ENCODE results near the gene KLHDC1. TPM values are rescaled to one million over a fixed set of nuclear protein-coding genes. Genes with fewer than 3 reads are reported as not detected.
"Not testable (repeated sequence)": the region's sequence is repeated elsewhere in the genome, so short reads cannot be mapped to it uniquely, and the experiment has no call there.

The KLHDC1 gene
- total RNA-seq, 1 donor from 2014 or later: 4.7 TPM

DNA sequence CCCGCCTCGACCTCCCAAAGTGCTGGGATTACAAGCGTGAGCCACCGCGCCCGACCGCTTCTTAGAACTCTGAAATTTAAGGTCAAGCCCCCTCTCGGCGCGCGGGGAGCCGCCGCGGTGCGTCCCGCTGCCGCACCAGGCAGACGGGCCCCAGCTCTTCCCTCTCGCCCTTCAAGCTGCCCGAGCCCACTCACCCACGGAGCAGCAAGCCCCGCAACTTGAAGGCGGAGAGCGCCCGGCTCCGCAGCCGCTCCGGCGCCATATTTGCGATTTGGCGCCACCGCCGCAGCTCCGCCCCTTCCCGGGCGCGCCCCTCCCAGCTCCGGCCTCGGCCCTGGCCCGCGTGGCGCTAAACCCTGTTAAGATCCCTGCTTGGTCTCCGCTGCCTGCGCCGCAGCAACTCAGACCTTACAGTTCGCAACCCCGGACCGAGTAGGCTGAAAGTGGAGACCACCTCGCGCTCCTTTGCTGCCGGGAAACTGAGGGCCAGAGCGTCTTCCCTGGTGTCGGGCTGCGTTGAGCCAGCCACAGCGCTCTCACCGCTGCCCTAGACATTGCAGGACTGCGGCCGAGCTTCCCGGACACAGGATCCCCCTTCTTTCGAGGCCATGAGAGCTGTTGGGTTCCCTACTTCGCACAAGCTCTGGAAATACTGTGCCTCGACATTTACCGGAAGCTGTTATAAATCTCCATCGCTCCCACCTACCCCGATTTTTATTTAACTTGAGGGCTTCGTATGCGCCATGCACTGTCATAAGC, 4.8 kb upstream of the KLHDC1 start, which contains the start of gene POLE2:
TSS of gene POLE2 (minus strand) at position 273 of the 759 bp plus-strand sequence. CDS start at position 262, 11 bp downstream.
- H3K36me3 ChIP-seq: no peaks in the 10 kb centered on the region
- H3K4me1 ChIP-seq: peaks cover 22% of the 10 kb centered on the region
- H3K9me3 ChIP-seq: no peaks in the 10 kb centered on the region
- H3K27ac ChIP-seq: peak within 1 kb of the TSS; percentile 76
- TF ChIP-seq, protein P1, sequence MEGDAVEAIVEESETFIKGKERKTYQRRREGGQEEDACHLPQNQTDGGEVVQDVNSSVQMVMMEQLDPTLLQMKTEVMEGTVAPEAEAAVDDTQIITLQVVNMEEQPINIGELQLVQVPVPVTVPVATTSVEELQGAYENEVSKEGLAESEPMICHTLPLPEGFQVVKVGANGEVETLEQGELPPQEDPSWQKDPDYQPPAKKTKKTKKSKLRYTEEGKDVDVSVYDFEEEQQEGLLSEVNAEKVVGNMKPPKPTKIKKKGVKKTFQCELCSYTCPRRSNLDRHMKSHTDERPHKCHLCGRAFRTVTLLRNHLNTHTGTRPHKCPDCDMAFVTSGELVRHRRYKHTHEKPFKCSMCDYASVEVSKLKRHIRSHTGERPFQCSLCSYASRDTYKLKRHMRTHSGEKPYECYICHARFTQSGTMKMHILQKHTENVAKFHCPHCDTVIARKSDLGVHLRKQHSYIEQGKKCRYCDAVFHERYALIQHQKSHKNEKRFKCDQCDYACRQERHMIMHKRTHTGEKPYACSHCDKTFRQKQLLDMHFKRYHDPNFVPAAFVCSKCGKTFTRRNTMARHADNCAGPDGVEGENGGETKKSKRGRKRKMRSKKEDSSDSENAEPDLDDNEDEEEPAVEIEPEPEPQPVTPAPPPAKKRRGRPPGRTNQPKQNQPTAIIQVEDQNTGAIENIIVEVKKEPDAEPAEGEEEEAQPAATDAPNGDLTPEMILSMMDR (IDR thresholded peaks at IDR 0.05): no peak
- TF ChIP-seq POLR2AphosphoS5 (IDR thresholded peaks at IDR 0.05; ENCODE audit: insufficient read depth in 1 of 2, low read depth in 1 of 2): peak in 1 of 2 donors; percentile 60
- no peak for TF ChIP-seq POLR2A (IDR thresholded peaks at IDR 0.05)
- DNase-seq (ENCODE audit: extremely low spot score in 2 of 2): no peak
- intact Hi-C loops (cut with DNase I): no loop called here
- peak within 1 kb of the TSS; percentile 79 to 93 for H3K4me3 ChIP-seq
- H3K27me3 ChIP-seq: no peaks in the 10 kb centered on the region

DNA sequence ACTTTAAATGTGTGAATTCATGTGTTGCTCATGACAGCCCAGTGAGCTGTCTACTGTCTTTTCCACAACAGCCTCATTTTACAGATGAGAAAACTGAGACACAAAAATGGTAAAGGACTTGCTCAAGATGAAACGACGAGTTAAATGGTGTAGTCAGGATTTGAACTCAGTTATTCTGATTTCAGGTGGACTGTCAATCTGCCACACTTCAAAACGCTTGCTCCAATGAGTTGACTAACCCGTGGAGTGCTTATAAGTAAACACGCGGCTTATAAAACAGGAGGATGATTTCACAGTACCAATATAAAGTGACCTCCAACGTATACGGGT, 4.3 kb upstream of the KLHDC1 start:
- Histone ChIP-seq H3K9me3 (no peaks in the 10 kb centered on the region), H3K36me3 (no peaks in the 10 kb centered on the region), H3K27ac (peak overlapping the region; percentile 76), H3K27me3 (no peaks in the 10 kb centered on the region), H3K4me1 (peaks cover 22% of the 10 kb centered on the region), H3K4me3 (peak overlapping the region; percentile 79 to 93)
- intact Hi-C loops (cut with DNase I): no loop called here
- DNase-seq (ENCODE audit: extremely low spot score in 2 of 2): no peak
- TF ChIP-seq, protein P1 (IDR thresholded peaks at IDR 0.05): no peak
- no peak for TF ChIP-seq POLR2AphosphoS5 (IDR thresholded peaks at IDR 0.05; ENCODE audit: insufficient read depth in 1 of 2, low read depth in 1 of 2)
- TF ChIP-seq POLR2A (IDR thresholded peaks at IDR 0.05): no peak

DNA sequence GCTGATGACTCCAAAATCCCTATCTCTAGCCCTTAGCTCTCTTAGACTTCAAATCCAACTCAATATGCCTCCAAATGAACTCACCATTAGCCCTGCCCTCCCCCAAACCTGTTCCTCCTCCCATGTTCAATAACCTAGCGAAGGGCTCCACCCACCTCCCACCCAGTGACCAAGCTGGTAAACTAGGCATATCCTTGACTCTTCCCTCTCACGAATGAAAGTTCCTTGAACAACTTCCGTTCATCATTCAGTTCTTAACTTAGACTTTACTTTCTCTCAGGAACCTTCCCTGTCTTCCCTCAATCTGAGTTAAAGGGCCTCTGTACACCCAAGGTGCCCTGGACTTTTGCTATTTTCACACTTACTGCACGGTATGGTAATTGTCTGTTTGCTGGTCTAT, 1.9 kb upstream of the KLHDC1 start:
- Histone ChIP-seq H3K9me3 (no peaks in the 10 kb centered on the region), H3K4me3 (no peak overlapping the region), H3K36me3 (no peaks in the 10 kb centered on the region), H3K27me3 (no peaks in the 10 kb centered on the region), H3K27ac (no peak overlapping the region), H3K4me1 (peaks cover 40% of the 10 kb centered on the region)
- no peak for DNase-seq (ENCODE audit: extremely low spot score in 2 of 2)
- TF ChIP-seq POLR2AphosphoS5 (IDR thresholded peaks at IDR 0.05; ENCODE audit: insufficient read depth in 1 of 2, low read depth in 1 of 2) (no peak), POLR2A (IDR thresholded peaks at IDR 0.05) (no peak)
- TF ChIP-seq, protein P1 (IDR thresholded peaks at IDR 0.05): no peak
- intact Hi-C loops (cut with DNase I): loop anchor here (2.0 kb wide), 1 partner anchor 50 kb away; no protein-coding TSS in a partner anchor

DNA sequence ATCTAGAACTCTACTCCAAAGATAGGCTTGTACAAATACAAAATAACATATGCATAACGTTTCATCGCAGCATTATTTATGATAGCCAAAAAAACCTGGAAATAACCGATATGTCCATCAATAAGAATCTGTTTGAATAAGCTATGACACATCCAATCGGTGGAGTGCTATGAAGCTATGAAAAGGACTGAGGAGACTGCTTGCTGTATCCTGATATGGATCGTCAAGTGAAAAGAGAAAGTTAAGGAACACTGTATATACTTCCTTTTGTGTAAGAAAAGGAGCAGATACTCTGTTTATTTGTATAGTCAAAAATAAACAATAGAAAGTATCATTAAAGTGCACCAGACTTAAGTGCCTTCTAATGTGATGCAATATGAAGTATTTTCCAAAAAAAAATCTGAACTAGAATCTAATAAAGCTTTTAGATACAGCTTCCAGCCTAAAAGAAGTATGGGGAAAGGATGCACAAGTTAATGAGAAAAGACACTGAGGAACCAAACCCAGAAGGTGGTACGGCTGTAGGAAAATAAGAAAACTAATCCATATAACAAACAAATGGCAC, 645 bp upstream of the KLHDC1 start:
- no peak for TF ChIP-seq POLR2AphosphoS5 (IDR thresholded peaks at IDR 0.05; ENCODE audit: insufficient read depth in 1 of 2, low read depth in 1 of 2)
- TF ChIP-seq, protein P1 (IDR thresholded peaks at IDR 0.05): no peak
- no peak for TF ChIP-seq POLR2A (IDR thresholded peaks at IDR 0.05)
- Histone ChIP-seq H3K4me3 (peak overlapping the region; percentile 75 to 80), H3K36me3 (no peaks in the 10 kb centered on the region), H3K27ac (peak overlapping the region; percentile 96), H3K4me1 (peaks cover 37% of the 10 kb centered on the region), H3K27me3 (no peaks in the 10 kb centered on the region), H3K9me3 (no peaks in the 10 kb centered on the region)
- no peak for DNase-seq (ENCODE audit: extremely low spot score in 2 of 2)
- intact Hi-C loops (cut with DNase I): no loop called here

DNA sequence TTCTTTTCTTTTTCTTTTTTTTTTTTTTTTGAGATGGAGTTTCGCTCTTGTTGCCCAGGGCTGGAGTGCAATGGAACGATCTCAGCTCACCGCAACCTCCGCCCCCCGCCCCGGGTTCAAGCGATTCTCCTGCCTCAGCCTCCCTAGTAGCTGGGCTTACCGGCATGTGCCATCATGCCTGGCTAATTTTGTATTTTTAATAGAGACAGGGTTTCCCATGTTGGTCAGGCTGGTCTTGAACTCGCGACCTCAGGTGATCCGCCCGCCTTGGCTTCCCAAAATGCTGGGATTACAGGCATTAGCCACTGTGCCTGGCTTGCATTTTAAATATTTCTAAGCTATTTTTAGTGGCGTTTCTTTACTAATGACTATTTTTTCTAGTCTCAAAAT, 810 bp downstream of the KLHDC1 start:
- Histone ChIP-seq H3K4me1 (peaks cover 31% of the 10 kb centered on the region), H3K4me3 (peak overlapping the region; percentile 75 to 80), H3K27ac (peak overlapping the region; percentile 96)
- intact Hi-C loops (cut with DNase I); H3K36me3 ChIP-seq; H3K27me3 ChIP-seq; DNase-seq (ENCODE audit: extremely low spot score in 2 of 2); H3K9me3 ChIP-seq: not testable (repeated sequence)

All from vagina (tissue), 2 donors.